Fibroblast of the aortic adventitia (primary cell): ENCODE results near the gene TTC9. TPM values are rescaled to one million over a fixed set of nuclear protein-coding genes. Genes with fewer than 3 reads are reported as not detected.

ENCODE experiments used
- DNase-seq: peaks from one replicate; pipeline ENCODE4 v3.0.0-alpha.2; 2010; ENCODE audit warnings: low read depth
- H3K4me3 ChIP-seq: 2 replicates; pipeline ENCODE4 v1.5.1; 2011; ENCODE audit warnings: low read depth, mild to moderate bottlenecking, control low read depth, low read length, moderate library complexity
- CTCF ChIP-seq: IDR thresholded peaks from 2 replicates; pipeline ENCODE4 v1.5.1; 2011; ENCODE audit warnings: mild to moderate bottlenecking, low read length, control low read depth, inconsistent platforms; ENCODE audit not compliant: insufficient read depth
- total RNA-seq: library from RNA; depleted of rRNA; stranded (reverse); fragments of >200 nt; gene quantifications from 2 replicates; pipeline ENCODE4 v1.2.3, GENCODE V29; 2012; ENCODE audit warnings: low replicate concordance

TTC9 gene
- total RNA-seq, 1 donor = 0.45 TPM

DNA sequence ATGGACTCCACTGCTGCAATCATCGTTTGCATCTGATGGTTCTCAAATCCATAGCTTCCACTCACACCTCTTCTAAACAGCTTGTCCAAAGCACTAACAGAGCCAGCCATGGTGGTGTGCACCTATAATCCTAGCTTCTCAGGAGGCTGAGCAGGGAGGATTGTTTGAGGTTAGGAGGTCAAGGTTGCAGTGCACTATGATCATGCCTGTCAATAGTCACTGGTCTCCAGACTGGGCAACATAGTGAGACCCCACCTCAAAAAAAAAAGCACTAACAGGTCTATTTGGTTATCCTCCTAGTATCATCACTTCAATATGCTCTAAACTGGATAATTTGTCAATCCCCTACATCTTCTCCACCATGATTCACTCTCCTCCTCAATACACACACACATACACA lies 63.2 kb downstream of the TTC9 start:
- DNase-seq = no peak
- TF ChIP-seq CTCF = no peak
- H3K4me3 ChIP-seq = no peak overlapping the region

GRCh38 chr14:70706177-70706576 lies 64.5 kb downstream of the TTC9 start:
- H3K4me3 ChIP-seq = no peak overlapping the region
- TF ChIP-seq CTCF = no peak
- no peak for DNase-seq

GRCh38 chr14:70707138-70708038 lies 65.7 kb downstream of the TTC9 start:
- no peak overlapping the region for H3K4me3 ChIP-seq
- no peak for TF ChIP-seq CTCF
- peak; percentile 24 for DNase-seq

- DNase-seq = no peak
- TF ChIP-seq CTCF = no peak
- H3K4me3 ChIP-seq = no peak overlapping the region
Observed at GRCh38 chr14:70708717-70709570, 67.2 kb downstream of the TTC9 start.

- no peak for DNase-seq
- TF ChIP-seq CTCF = no peak
- H3K4me3 ChIP-seq = no peak overlapping the region
Observed at GRCh38 chr14:70709726-70710382, 68.1 kb downstream of the TTC9 start.

DNA sequence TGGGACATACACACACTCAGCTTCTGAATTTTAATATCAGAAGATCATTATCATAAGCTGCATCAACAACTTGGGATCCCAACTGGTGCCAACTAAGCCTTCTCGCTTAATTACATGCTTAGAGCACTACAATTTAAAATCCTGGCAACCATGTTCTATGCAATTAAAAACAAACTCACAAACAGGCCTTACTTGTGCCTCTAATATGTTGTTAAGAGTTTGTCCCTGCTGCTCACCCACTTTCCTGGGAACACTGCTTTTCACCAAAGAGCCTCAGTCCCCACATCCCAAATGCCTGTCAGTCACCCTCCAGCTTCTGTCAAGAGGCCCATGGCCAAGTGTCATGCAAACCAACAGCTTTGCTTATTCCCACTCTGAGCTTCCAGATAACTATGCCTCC lies 69.7 kb downstream of the TTC9 start:
- H3K4me3 ChIP-seq = no peak overlapping the region
- DNase-seq = no peak
- TF ChIP-seq CTCF = no peak
